ENCODE measurements around the gene PRR14.

PRR14 gene

GRCh38 chr16:30650369-30651123, at the start of gene PRR14:
Gene PRR14, plus strand, starts transcription at chr16:30650960. Its CDS starts 686 bp downstream, at chr16:30651646.
- DNase-seq: peak; percentile 99

- DNase-seq: no peak
These were observed 48.8 kb upstream of the PRR14 start for GRCh38 chr16:30601966-30602365.

GRCh38 chr16:30602616-30603277, 48.0 kb upstream of the PRR14 start:
- no peak for DNase-seq

- DNase-seq: no peak
These were observed 46.8 kb upstream of the PRR14 start for GRCh38 chr16:30603945-30604315.

- DNase-seq: no peak
These were observed 46.3 kb upstream of the PRR14 start for GRCh38 chr16:30604316-30604947.

- peak in 1 of 2 donors; percentile 12 for DNase-seq
These were observed 45.6 kb upstream of the PRR14 start for GRCh38 chr16:30605158-30605557.

GRCh38 chr16:30606004-30606403, 44.8 kb upstream of the PRR14 start:
- DNase-seq: no peak

- DNase-seq: no peak
These were observed 41.5 kb upstream of the PRR14 start for GRCh38 chr16:30609002-30609925.

- DNase-seq: peak; percentile 95 to 97
These were observed 40.6 kb upstream of the PRR14 start, which contains the start of gene ZNF689 for GRCh38 chr16:30609926-30610839. Gene ZNF689, minus strand, starts transcription at chr16:30610389. Its CDS starts 348 bp downstream, at chr16:30610041.

GRCh38 chr16:30615358-30616091, 35.2 kb upstream of the PRR14 start:
- DNase-seq: peak in 1 of 2 donors; percentile 19

- DNase-seq: no peak
These were observed 31.6 kb upstream of the PRR14 start for GRCh38 chr16:30619202-30619601.

GRCh38 chr16:30619638-30620037, 31.1 kb upstream of the PRR14 start:
- DNase-seq: no peak

- no peak for DNase-seq
These were observed 30.6 kb upstream of the PRR14 start for GRCh38 chr16:30620169-30620568.

- DNase-seq: no peak
These were observed 29.0 kb upstream of the PRR14 start for GRCh38 chr16:30621765-30622164.

- no peak for DNase-seq
These were observed 28.2 kb upstream of the PRR14 start for GRCh38 chr16:30622455-30623032.

- no peak for DNase-seq
These were observed 27.1 kb upstream of the PRR14 start for GRCh38 chr16:30623536-30624283.

- DNase-seq: no peak
These were observed 24.5 kb upstream of the PRR14 start for GRCh38 chr16:30626236-30626635.

- peak; percentile 73 to 77 for DNase-seq
These were observed 21.9 kb upstream of the PRR14 start for GRCh38 chr16:30628628-30629540.
